HepG2 (cell line): ENCODE data around the gene SYNE3. TPM values are rescaled to one million over a fixed set of nuclear protein-coding genes. Genes with fewer than 3 reads are reported as not detected.

ENCODE experiments used
- HES4 ChIP-seq: sonication (generic); formaldehyde crosslinking; IDR thresholded peaks from 2 replicates; pipeline ENCODE4 v1.9.0; 2021; ENCODE audit warnings: mild to moderate bottlenecking, missing genetic modification reagents, borderline replicate concordance
- MED8 ChIP-seq: sonication (generic); formaldehyde crosslinking; IDR thresholded peaks from 2 replicates; pipeline ENCODE4 v1.8.1; 2023; ENCODE audit warnings: mild to moderate bottlenecking, missing genetic modification reagents; ENCODE audit not compliant: insufficient replicate concordance
- PTBP1 ChIP-seq: fragments of 200-400 bp; formaldehyde crosslinking; IDR thresholded peaks from 2 replicates; pipeline ENCODE4 v1.6.1; 2018; ENCODE audit warnings: low read length, low read depth; ENCODE audit not compliant: poor library complexity, severe bottlenecking
- SKI ChIP-seq: fragments of 450-650 bp; IDR thresholded peaks from one replicate; pipeline ENCODE4 v1.6.1; 2018; ENCODE audit warnings: mild to moderate bottlenecking; ENCODE audit not compliant: partially characterized antibody
- SP5 ChIP-seq: IDR thresholded peaks from 2 replicates; pipeline ENCODE4 v1.6.1; 2016; ENCODE audit warnings: low read depth, borderline replicate concordance
- ZMYM4 ChIP-seq: sonication (generic); formaldehyde crosslinking; IDR thresholded peaks from 2 replicates; pipeline ENCODE4 v1.8.1; 2023; ENCODE audit warnings: mild to moderate bottlenecking, missing genetic modification reagents
- ZNF10 ChIP-seq: sonication (generic); formaldehyde crosslinking; IDR thresholded peaks from 2 replicates; pipeline ENCODE4 v1.4.0; 2020; ENCODE audit warnings: mild to moderate bottlenecking, low read depth, missing genetic modification reagents, borderline replicate concordance
- ZNF589 ChIP-seq: sonication (generic); formaldehyde crosslinking; conservative IDR thresholded peaks from 2 replicates; pipeline ENCODE4 v1.8.0; 2022; ENCODE audit warnings: mild to moderate bottlenecking, moderate library complexity, missing genetic modification reagents
- ZNF607 ChIP-seq: sonication (generic); formaldehyde crosslinking; IDR thresholded peaks from 2 replicates; pipeline ENCODE4 v1.5.1; 2020; ENCODE audit warnings: missing genetic modification reagents, mild to moderate bottlenecking, borderline replicate concordance
- polyA plus RNA-seq, 8 experiments: library from polyadenylated mRNA; depleted of rRNA in 3 of 8; stranded (reverse) in 7 of 8; unstranded in 1 of 8; fragments of >200 nt; fragmentation: Illumina TruSeq in 4 of 8; extraction: Trizol in 4 of 8; gene quantifications; 2 replicates each; pipeline versions ENCODE4 v1.2.1 to v1.2.3, GENCODE V29; 2011 to 2016; ENCODE audit warnings: low read depth in 4 of 8, missing spikeins in 1 of 8, mixed read lengths in 1 of 8; ENCODE audit not compliant: insufficient read depth in 1 of 8
- total RNA-seq, 5 experiments: library from RNA; depleted of rRNA; stranded (reverse); fragments of >200 nt; fragmentation: Illumina TruSeq; extraction: Trizol; gene quantifications; 2 replicates each; pipeline ENCODE4 v1.2.3, GENCODE V29; 2016; ENCODE audit warnings: low read depth in 1 of 5
- TF ChIP-seq, protein P1 (sequence below): sonication (generic); formaldehyde crosslinking; IDR thresholded peaks from 2 replicates; pipeline ENCODE4 v1.8.0; 2022; ENCODE audit warnings: missing genetic modification reagents, mild to moderate bottlenecking, moderate library complexity, borderline replicate concordance
- TF ChIP-seq, protein P2 (sequence below): sonication (generic); formaldehyde crosslinking; IDR thresholded peaks from 2 replicates; pipeline ENCODE4 v1.5.1; 2020; ENCODE audit warnings: missing genetic modification reagents, mild to moderate bottlenecking, borderline replicate concordance
- TF ChIP-seq, protein P3 (sequence below): sonication (generic); formaldehyde crosslinking; IDR thresholded peaks from 2 replicates; pipeline ENCODE4 v1.4.0; 2020; ENCODE audit warnings: missing genetic modification reagents
- TF ChIP-seq, protein P4 (sequence below): sonication (generic); formaldehyde crosslinking; IDR thresholded peaks from 2 replicates; pipeline ENCODE4 v1.4.0; 2020; ENCODE audit warnings: mild to moderate bottlenecking, low read depth, missing genetic modification reagents
- TF ChIP-seq, protein P5 (sequence below): IDR thresholded peaks from 2 replicates; pipeline ENCODE4 v1.6.1; 2016; ENCODE audit warnings: mild to moderate bottlenecking
- TF ChIP-seq, protein P6 (sequence below): sonication (generic); formaldehyde crosslinking; IDR thresholded peaks from 2 replicates; pipeline ENCODE4 v1.8.1; 2023; ENCODE audit warnings: mild to moderate bottlenecking, missing genetic modification reagents

Gene SYNE3
- total and polyA plus RNA-seq, 2 of the 13 experiments (the other 11 are each of a cell fraction or from before 2014, with no cell fraction given): 7.8 to 8.0 TPM

DNA sequence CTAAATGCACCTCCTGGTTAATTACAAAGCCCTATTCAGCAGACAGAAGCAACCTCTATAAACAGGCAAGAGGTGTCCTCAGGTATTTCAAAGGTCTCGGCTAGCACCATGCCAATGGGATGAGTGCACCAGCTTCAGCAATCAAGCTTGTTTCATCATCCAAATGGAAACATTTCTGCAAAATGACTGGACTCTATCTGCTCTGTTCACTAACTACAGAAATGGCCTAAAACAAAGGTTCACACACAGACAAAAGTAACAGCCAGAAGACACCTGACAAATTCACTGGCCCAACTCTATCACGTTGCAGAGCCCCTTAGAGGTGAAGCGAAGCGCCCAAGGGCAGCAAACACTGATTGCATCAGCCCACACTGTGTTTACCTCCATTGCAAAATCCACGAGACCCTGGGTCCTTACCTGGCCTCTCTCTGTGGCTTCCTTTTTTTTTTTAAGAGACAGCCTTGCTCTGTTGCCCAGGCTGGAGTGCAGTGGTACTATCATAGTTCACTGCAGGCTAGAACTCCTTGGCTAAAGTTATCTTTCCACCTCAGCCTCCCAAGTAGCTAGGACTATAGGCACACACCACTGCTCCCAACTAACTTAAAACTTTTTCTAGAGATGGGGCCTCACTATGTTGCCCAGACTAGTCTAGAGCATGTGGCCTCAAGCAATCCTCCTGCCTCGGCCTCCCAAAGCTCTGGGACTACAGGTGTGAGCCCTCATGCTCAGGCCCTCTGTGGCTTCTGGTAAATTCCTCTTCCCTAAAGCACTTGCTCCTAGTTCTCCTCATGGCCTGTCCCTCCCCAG lies 8.5 kb upstream of the SYNE3 start (continued):
- TF ChIP-seq, protein P1, sequence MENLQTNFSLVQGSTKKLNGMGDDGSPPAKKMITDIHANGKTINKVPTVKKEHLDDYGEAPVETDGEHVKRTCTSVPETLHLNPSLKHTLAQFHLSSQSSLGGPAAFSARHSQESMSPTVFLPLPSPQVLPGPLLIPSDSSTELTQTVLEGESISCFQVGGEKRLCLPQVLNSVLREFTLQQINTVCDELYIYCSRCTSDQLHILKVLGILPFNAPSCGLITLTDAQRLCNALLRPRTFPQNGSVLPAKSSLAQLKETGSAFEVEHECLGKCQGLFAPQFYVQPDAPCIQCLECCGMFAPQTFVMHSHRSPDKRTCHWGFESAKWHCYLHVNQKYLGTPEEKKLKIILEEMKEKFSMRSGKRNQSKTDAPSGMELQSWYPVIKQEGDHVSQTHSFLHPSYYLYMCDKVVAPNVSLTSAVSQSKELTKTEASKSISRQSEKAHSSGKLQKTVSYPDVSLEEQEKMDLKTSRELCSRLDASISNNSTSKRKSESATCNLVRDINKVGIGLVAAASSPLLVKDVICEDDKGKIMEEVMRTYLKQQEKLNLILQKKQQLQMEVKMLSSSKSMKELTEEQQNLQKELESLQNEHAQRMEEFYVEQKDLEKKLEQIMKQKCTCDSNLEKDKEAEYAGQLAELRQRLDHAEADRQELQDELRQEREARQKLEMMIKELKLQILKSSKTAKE (CRISPR knock-in tag): no peak; the same call in 1 of the 2 replicates
- TF ChIP-seq, protein P2, sequence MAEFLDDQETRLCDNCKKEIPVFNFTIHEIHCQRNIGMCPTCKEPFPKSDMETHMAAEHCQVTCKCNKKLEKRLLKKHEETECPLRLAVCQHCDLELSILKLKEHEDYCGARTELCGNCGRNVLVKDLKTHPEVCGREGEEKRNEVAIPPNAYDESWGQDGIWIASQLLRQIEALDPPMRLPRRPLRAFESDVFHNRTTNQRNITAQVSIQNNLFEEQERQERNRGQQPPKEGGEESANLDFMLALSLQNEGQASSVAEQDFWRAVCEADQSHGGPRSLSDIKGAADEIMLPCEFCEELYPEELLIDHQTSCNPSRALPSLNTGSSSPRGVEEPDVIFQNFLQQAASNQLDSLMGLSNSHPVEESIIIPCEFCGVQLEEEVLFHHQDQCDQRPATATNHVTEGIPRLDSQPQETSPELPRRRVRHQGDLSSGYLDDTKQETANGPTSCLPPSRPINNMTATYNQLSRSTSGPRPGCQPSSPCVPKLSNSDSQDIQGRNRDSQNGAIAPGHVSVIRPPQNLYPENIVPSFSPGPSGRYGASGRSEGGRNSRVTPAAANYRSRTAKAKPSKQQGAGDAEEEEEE (CRISPR knock-in tag): 0 out of 2 replicates have a peak, but pooled peaks have one; percentile 22
- 0 out of 2 replicates have a peak, but pooled peaks have one; percentile 0 for TF ChIP-seq ZNF607
- no peak for TF ChIP-seq ZNF589
- no peak for TF ChIP-seq PTBP1
- TF ChIP-seq ZNF10 (CRISPR knock-in tag): no peak
- peak; percentile 69 for TF ChIP-seq SP5
- TF ChIP-seq HES4 (CRISPR knock-in tag): 0 out of 2 replicates have a peak, but pooled peaks have one; percentile 26
- peak; percentile 95 for TF ChIP-seq MED8 (CRISPR knock-in tag)
- TF ChIP-seq SKI: peak; percentile 84
- TF ChIP-seq, protein P3, sequence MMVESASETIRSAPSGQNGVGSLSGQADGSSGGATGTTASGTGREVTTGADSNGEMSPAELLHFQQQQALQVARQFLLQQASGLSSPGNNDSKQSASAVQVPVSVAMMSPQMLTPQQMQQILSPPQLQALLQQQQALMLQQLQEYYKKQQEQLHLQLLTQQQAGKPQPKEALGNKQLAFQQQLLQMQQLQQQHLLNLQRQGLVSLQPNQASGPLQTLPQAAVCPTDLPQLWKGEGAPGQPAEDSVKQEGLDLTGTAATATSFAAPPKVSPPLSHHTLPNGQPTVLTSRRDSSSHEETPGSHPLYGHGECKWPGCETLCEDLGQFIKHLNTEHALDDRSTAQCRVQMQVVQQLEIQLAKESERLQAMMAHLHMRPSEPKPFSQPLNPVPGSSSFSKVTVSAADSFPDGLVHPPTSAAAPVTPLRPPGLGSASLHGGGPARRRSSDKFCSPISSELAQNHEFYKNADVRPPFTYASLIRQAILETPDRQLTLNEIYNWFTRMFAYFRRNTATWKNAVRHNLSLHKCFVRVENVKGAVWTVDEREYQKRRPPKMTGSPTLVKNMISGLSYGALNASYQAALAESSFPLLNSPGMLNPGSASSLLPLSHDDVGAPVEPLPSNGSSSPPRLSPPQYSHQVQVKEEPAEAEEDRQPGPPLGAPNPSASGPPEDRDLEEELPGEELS (CRISPR knock-in tag): peak; percentile 96
- TF ChIP-seq, protein P4, sequence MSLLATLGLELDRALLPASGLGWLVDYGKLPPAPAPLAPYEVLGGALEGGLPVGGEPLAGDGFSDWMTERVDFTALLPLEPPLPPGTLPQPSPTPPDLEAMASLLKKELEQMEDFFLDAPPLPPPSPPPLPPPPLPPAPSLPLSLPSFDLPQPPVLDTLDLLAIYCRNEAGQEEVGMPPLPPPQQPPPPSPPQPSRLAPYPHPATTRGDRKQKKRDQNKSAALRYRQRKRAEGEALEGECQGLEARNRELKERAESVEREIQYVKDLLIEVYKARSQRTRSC (CRISPR knock-in tag): no peak
- TF ChIP-seq, protein P5, sequence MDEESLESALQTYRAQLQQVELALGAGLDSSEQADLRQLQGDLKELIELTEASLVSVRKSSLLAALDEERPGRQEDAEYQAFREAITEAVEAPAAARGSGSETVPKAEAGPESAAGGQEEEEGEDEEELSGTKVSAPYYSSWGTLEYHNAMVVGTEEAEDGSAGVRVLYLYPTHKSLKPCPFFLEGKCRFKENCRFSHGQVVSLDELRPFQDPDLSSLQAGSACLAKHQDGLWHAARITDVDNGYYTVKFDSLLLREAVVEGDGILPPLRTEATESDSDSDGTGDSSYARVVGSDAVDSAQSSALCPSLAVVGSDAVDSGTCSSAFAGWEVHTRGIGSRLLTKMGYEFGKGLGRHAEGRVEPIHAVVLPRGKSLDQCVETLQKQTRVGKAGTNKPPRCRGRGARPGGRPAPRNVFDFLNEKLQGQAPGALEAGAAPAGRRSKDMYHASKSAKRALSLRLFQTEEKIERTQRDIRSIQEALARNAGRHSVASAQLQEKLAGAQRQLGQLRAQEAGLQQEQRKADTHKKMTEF: peak; percentile 92
- TF ChIP-seq ZMYM4 (CRISPR knock-in tag): peak; percentile 72
- TF ChIP-seq, protein P6, sequence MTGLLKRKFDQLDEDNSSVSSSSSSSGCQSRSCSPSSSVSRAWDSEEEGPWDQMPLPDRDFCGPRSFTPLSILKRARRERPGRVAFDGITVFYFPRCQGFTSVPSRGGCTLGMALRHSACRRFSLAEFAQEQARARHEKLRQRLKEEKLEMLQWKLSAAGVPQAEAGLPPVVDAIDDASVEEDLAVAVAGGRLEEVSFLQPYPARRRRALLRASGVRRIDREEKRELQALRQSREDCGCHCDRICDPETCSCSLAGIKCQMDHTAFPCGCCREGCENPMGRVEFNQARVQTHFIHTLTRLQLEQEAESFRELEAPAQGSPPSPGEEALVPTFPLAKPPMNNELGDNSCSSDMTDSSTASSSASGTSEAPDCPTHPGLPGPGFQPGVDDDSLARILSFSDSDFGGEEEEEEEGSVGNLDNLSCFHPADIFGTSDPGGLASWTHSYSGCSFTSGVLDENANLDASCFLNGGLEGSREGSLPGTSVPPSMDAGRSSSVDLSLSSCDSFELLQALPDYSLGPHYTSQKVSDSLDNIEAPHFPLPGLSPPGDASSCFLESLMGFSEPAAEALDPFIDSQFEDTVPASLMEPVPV (CRISPR knock-in tag): no peak
